ENCODE data around the gene PFKL. TPM values are rescaled to one million over a fixed set of nuclear protein-coding genes. Genes with fewer than 3 reads are reported as not detected.

Gene PFKL
- total and polyA plus RNA-seq, 2 donors = 49.6 to 82.7 TPM

DNA sequence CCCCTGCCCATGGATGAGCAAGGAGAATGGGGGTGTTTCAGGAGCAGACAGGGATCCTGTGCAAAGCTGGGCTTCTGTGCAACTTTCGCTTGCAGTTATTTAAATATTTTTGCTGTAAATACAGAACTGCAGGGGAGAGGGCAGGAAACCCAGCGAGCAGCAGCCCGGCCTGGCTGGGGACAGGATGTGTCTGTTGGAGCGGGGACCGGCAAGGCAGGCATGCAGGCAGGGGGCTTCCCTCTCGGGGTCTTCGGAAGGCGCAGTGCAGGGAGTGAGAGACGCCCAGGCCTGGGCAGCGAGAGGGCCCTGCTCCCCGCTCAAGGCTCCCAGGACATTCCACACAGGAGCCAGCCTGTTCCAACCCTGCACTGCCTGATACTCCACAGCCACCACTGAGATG is 15.9 kb upstream of the PFKL start:
- 36% methylated on average over 11 of the region's 11 CpGs for WGBS
- DNase-seq (ENCODE audit: low read depth in 6 of 9, low spot score in 9 of 9) = no peak

DNA sequence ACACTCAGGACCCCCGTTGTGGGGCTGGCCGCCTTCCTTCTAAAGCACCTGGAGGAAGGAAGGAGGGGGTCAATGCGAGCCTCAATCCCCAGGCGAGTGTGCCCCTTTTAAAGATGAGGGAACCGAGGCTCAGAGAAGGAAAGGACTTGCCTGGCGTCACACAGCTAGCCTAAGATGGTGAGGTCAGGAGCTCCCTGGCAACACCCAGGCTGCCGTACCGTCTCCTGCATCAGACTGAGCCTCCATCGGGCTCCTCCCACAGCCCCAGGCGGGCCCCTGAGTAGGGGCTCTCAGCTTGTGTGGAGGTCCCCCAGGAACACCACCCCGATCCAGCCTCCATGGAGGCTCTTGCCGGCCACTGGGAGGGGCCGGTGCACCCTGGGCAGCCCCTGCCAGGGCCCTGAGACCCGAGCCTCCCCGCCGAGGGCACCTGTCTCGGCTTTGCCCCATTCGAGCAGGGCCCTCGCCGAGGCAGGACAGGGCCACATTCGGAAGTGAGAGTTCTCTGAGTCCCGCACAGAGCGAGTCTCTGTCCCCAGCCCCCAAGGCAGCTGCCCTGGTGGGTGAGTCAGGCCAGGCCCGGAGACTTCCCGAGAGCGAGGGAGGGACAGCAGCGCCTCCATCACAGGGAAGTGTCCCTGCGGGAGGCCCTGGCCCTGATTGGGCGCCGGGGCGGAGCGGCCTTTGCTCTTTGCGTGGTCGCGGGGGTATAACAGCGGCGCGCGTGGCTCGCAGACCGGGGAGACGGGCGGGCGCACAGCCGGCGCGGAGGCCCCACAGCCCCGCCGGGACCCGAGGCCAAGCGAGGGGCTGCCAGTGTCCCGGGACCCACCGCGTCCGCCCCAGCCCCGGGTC is 14.5 kb upstream of the PFKL start, which contains the start of gene AIRE:
TSS of gene AIRE (plus strand) at position 739 of the 855 bp plus-strand sequence. CDS start 131 bp downstream, outside the sequence.
- H3K36me3 ChIP-seq (ENCODE audit: control insufficient read depth in 2 of 2, insufficient read depth in 2 of 2, low read length in 1 of 2) = no peaks in the 10 kb centered on the region
- no peak within 1 kb of the TSS for H3K27ac ChIP-seq (ENCODE audit: low read depth in 1 of 2, low read length in 1 of 2)
- WGBS = 67% methylated on average over 56 of the region's 56 CpGs
- no peak for DNase-seq (ENCODE audit: low read depth in 6 of 9, low spot score in 9 of 9)
- H3K9me3 ChIP-seq (ENCODE audit: control insufficient read depth in 2 of 2, insufficient read depth in 1 of 2, low read length in 1 of 2) = peaks cover 0 to 2% of the 10 kb centered on the region in 2 donors
- H3K4me3 ChIP-seq (ENCODE audit: low read length in 2 of 2) = no peak within 1 kb of the TSS
- peaks cover 0 to 52% of the 10 kb centered on the region in 2 donors for H3K27me3 ChIP-seq (ENCODE audit: control insufficient read depth in 2 of 2, insufficient read depth in 1 of 2, low read length in 1 of 2)
- no peaks in the 10 kb centered on the region for H3K4me1 ChIP-seq (ENCODE audit: control insufficient read depth in 2 of 2, insufficient read depth in 2 of 2, low read length in 2 of 2)

More for the DNA sequence above, 15.9 kb upstream of the PFKL start:
- Histone ChIP-seq H3K27ac (ENCODE audit: low read depth in 1 of 2, low read length in 1 of 2) (no peak overlapping the region), H3K36me3 (ENCODE audit: control insufficient read depth in 2 of 2, insufficient read depth in 2 of 2, low read length in 1 of 2) (no peaks in the 10 kb centered on the region), H3K27me3 (ENCODE audit: control insufficient read depth in 2 of 2, insufficient read depth in 1 of 2, low read length in 1 of 2) (peaks cover 0 to 54% of the 10 kb centered on the region in 2 donors), H3K4me3 (ENCODE audit: low read length in 2 of 2) (no peak overlapping the region), H3K4me1 (ENCODE audit: control insufficient read depth in 2 of 2, insufficient read depth in 2 of 2, low read length in 2 of 2) (no peaks in the 10 kb centered on the region), H3K9me3 (ENCODE audit: control insufficient read depth in 2 of 2, insufficient read depth in 1 of 2, low read length in 1 of 2) (peaks cover 0 to 2% of the 10 kb centered on the region in 2 donors)

DNA sequence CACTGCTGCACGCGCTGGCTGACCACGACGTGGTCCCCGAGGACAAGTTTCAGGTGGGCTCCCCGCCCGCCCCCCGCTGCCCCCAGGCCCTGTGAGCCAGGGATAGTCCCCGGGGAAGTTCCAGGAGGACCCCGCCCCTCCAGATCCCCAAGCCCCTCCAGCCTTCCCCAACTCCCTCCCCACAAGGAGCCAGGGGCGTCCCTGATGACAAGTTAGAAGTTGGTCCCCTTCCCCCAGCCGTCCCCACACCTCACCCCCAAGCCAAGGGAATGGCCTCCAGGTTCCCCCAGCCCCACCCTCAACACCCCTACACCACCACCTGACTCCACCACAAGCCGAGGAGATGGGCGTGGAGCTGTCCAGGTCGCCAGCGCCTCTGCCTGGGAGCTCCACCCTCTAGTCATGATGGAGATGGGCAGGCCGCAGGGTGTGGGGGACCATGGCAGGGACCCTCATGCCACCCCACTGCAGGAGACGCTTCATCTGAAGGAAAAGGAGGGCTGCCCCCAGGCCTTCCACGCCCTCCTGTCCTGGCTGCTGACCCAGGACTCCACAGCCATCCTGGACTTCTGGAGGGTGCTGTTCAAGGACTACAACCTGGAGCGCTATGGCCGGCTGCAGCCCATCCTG is 13.7 kb upstream of the PFKL start:
- Histone ChIP-seq H3K9me3 (ENCODE audit: control insufficient read depth in 2 of 2, insufficient read depth in 1 of 2, low read length in 1 of 2) (peaks cover 0 to 2% of the 10 kb centered on the region in 2 donors), H3K36me3 (ENCODE audit: control insufficient read depth in 2 of 2, insufficient read depth in 2 of 2, low read length in 1 of 2) (no peaks in the 10 kb centered on the region), H3K27ac (ENCODE audit: low read depth in 1 of 2, low read length in 1 of 2) (no peak overlapping the region), H3K4me1 (ENCODE audit: control insufficient read depth in 2 of 2, insufficient read depth in 2 of 2, low read length in 2 of 2) (no peaks in the 10 kb centered on the region), H3K4me3 (ENCODE audit: low read length in 2 of 2) (no peak overlapping the region), H3K27me3 (ENCODE audit: control insufficient read depth in 2 of 2, insufficient read depth in 1 of 2, low read length in 1 of 2) (peaks cover 0 to 52% of the 10 kb centered on the region in 2 donors)
- 81% methylated on average over 21 of the region's 21 CpGs for WGBS
- DNase-seq (ENCODE audit: low read depth in 6 of 9, low spot score in 9 of 9) = no peak

DNA sequence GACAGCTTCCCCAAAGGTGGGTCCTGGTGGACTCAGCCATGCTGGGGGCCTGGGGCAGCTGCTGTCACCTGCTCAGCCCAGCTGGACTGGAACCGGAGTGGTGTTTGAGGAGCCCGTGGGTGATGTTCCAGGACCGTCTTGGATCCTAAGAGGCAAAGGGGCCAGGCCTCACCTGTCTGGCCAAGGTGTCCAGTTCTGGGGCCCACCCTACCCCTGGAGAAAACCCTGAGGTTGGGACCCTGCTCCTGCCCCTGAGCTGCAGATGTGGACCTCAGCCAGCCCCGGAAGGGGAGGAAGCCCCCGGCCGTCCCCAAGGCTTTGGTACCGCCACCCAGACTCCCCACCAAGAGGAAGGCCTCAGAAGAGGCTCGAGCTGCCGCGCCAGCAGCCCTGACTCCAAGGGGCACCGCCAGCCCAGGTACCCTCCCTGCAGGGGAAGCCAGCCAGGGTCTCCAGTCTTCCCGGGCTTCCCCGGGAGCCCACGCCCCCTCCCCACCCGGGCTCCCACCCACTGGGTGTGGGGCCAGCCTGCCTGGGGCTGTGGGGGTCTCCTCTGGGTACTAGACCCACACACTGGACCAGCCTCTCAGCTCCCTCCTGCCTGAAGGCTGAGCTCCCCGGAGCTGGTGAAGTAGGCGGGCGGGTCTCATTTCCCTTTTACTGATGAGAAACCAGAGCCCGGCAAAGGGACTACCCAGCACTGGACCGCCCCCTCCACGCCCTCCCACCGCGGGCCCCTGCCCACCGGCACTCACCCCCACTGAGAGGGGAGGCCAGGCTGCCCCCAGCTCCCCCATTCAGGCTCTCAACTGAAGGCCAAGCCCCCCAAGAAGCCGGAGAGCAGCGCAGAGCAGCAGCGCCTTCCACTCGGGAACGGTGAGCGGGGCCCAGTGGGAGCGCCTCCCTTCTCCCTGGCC is 12.9 kb upstream of the PFKL start:
- H3K27ac ChIP-seq (ENCODE audit: low read depth in 1 of 2, low read length in 1 of 2) = no peak overlapping the region
- peaks cover 0 to 52% of the 10 kb centered on the region in 2 donors for H3K27me3 ChIP-seq (ENCODE audit: control insufficient read depth in 2 of 2, insufficient read depth in 1 of 2, low read length in 1 of 2)
- WGBS = 92% methylated on average over 31 of the region's 31 CpGs
- H3K36me3 ChIP-seq (ENCODE audit: control insufficient read depth in 2 of 2, insufficient read depth in 2 of 2, low read length in 1 of 2) = no peaks in the 10 kb centered on the region
- H3K4me1 ChIP-seq (ENCODE audit: control insufficient read depth in 2 of 2, insufficient read depth in 2 of 2, low read length in 2 of 2) = no peaks in the 10 kb centered on the region
- H3K9me3 ChIP-seq (ENCODE audit: control insufficient read depth in 2 of 2, insufficient read depth in 1 of 2, low read length in 1 of 2) = peaks cover 0 to 2% of the 10 kb centered on the region in 2 donors
- H3K4me3 ChIP-seq (ENCODE audit: low read length in 2 of 2) = no peak overlapping the region
- DNase-seq (ENCODE audit: low read depth in 6 of 9, low spot score in 9 of 9) = no peak

DNA sequence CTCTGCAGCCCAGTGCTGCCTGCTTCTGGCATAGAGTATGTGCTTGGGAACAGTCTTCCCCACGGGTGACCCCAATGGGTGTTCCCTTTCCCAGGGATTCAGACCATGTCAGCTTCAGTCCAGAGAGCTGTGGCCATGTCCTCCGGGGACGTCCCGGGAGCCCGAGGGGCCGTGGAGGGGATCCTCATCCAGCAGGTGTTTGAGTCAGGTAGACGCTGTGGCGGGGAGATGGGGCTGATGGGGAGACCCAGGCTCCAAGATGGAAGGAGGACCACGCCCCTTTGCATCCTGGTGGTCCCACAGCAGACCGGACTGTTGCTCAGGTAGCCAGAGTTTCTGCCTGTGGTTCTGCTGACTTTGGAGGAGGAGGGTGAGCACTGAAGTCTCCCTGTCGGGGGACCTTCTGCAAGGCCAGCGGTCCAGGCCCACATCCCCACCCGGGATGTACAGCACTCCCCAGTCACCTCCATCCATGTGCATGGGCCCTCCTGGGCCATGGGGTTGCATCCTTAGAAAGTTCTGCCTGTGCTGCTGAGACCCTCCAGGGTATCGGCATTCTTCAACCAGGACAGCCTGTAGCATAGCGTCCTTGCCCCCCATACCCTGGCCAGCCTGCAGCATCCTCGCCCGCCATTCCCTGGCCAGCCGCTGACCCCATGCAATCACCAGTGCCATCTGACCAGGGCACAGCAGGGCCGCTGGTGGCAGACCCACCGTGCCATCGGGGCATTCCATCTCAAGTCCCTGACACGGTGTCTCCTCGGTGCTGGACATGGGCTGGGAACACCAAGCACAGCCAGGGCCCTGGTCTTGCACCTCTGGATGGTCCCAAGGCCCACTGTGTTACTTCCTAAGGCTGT is 11.4 kb upstream of the PFKL start:
- DNase-seq (ENCODE audit: low read depth in 6 of 9, low spot score in 9 of 9) = no peak
- no peaks in the 10 kb centered on the region for H3K4me1 ChIP-seq (ENCODE audit: control insufficient read depth in 2 of 2, insufficient read depth in 2 of 2, low read length in 2 of 2)
- no peak overlapping the region for H3K27ac ChIP-seq (ENCODE audit: low read depth in 1 of 2, low read length in 1 of 2)
- WGBS = 98% methylated on average over 23 of the region's 23 CpGs
- H3K9me3 ChIP-seq (ENCODE audit: control insufficient read depth in 2 of 2, insufficient read depth in 1 of 2, low read length in 1 of 2) = peaks cover 0 to 2% of the 10 kb centered on the region in 2 donors
- H3K27me3 ChIP-seq (ENCODE audit: control insufficient read depth in 2 of 2, insufficient read depth in 1 of 2, low read length in 1 of 2) = peaks cover 0 to 47% of the 10 kb centered on the region in 2 donors
- H3K4me3 ChIP-seq (ENCODE audit: low read length in 2 of 2) = no peak overlapping the region
- H3K36me3 ChIP-seq (ENCODE audit: control insufficient read depth in 2 of 2, insufficient read depth in 2 of 2, low read length in 1 of 2) = no peaks in the 10 kb centered on the region

DNA sequence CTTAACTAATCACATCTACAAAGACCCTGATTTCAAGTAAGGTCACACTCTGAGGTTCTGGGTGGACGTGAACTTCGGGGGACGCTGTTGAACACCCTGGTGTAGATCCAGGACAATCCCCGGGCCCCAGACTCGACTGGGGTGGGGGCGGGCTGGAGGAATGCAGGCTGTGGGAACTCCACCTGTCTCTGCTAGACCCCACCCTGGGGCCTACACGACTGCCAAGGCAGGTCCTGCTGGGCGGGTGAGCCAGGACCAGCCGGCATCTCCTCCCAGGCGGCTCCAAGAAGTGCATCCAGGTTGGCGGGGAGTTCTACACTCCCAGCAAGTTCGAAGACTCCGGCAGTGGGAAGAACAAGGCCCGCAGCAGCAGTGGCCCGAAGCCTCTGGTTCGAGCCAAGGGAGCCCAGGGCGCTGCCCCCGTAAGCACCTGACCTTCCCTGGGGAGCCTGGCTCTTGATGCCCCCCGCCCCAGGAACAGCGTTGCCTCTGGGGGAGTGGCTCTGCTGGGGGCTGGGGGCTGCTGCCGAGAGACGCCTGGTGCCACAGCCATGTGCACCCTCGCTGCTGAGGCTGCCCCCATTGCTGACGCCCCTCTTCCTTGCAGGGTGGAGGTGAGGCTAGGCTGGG is 10.4 kb upstream of the PFKL start:
- peaks cover 0 to 38% of the 10 kb centered on the region in 2 donors for H3K27me3 ChIP-seq (ENCODE audit: control insufficient read depth in 2 of 2, insufficient read depth in 1 of 2, low read length in 1 of 2)
- no peaks in the 10 kb centered on the region for H3K36me3 ChIP-seq (ENCODE audit: control insufficient read depth in 2 of 2, insufficient read depth in 2 of 2, low read length in 1 of 2)
- no peak for DNase-seq (ENCODE audit: low read depth in 6 of 9, low spot score in 9 of 9)
- 96% methylated on average over 24 of the region's 24 CpGs for WGBS
- H3K4me1 ChIP-seq (ENCODE audit: control insufficient read depth in 2 of 2, insufficient read depth in 2 of 2, low read length in 2 of 2) = no peaks in the 10 kb centered on the region
- no peaks in the 10 kb centered on the region for H3K9me3 ChIP-seq (ENCODE audit: control insufficient read depth in 2 of 2, insufficient read depth in 1 of 2, low read length in 1 of 2)
- no peak overlapping the region for H3K27ac ChIP-seq (ENCODE audit: low read depth in 1 of 2, low read length in 1 of 2)
- no peak overlapping the region for H3K4me3 ChIP-seq (ENCODE audit: low read length in 2 of 2)

DNA sequence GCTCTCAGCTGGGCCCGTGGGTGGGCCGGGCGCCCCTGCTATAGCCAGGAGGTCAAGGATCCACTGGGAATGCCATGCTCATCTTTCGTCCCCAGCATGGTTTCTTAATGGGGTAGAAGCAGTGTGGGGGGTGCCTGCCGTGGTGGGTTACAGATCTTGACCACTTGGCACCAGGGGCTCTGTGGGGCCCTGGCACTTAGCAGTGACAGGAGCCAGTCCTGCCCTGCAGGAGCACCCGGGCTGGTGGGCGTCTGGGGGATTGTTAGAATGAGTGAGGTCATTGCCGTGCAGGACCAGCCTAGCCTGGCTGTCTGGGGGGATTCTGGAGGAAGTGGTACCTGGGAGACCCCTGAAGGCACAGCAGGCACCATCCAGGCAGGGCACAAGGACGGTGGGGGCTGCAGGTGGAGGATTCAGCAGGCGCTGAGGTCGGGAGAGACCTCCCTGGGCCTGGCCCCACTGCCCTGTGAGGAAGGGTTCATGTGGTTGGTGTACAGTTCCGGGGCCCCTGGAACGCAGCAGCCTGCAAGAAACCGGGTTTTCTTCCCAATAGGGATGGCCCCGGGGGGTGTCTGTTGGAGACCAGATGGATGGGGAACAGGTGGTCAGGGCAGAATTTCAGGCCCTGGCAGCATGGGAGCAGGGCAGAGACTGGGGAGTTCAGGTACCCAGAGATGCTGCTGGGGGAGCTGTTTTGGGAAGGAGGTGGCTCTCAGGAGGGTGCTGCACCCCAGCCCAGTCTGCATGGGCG is 9.4 kb upstream of the PFKL start:
- Histone ChIP-seq H3K27ac (ENCODE audit: low read depth in 1 of 2, low read length in 1 of 2) (no peak overlapping the region), H3K36me3 (ENCODE audit: control insufficient read depth in 2 of 2, insufficient read depth in 2 of 2, low read length in 1 of 2) (no peaks in the 10 kb centered on the region), H3K9me3 (ENCODE audit: control insufficient read depth in 2 of 2, insufficient read depth in 1 of 2, low read length in 1 of 2) (no peaks in the 10 kb centered on the region), H3K4me1 (ENCODE audit: control insufficient read depth in 2 of 2, insufficient read depth in 2 of 2, low read length in 2 of 2) (peaks cover 0 to under 1% of the 10 kb centered on the region in 2 donors), H3K4me3 (ENCODE audit: low read length in 2 of 2) (no peak overlapping the region), H3K27me3 (ENCODE audit: control insufficient read depth in 2 of 2, insufficient read depth in 1 of 2, low read length in 1 of 2) (peaks cover 0 to 28% of the 10 kb centered on the region in 2 donors)
- no peak for DNase-seq (ENCODE audit: low read depth in 6 of 9, low spot score in 9 of 9)
- 96% methylated on average over 16 of the region's 16 CpGs for WGBS
